ENCODE results near the gene ADAMTS18.

DNA sequence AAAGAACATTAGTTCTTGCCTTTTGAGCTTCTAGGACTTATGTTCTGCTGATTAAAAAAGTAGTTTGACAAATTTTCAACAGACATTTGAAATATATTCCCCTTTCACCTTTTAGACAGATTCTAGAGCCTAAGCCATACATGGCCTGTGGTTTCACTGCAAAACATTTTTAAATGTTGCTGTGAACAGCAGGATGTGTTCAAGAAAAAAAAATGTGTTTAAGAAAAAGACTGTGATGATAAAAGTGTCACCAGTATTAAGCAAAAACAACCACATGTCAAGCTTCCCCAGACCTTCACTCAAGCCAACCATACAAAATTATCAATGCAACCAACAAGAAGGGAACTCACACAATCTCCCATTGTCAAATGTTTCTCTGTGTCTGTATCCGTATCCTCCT lies 132.2 kb downstream of the ADAMTS18 start:
- TF ChIP-seq, protein P1, sequence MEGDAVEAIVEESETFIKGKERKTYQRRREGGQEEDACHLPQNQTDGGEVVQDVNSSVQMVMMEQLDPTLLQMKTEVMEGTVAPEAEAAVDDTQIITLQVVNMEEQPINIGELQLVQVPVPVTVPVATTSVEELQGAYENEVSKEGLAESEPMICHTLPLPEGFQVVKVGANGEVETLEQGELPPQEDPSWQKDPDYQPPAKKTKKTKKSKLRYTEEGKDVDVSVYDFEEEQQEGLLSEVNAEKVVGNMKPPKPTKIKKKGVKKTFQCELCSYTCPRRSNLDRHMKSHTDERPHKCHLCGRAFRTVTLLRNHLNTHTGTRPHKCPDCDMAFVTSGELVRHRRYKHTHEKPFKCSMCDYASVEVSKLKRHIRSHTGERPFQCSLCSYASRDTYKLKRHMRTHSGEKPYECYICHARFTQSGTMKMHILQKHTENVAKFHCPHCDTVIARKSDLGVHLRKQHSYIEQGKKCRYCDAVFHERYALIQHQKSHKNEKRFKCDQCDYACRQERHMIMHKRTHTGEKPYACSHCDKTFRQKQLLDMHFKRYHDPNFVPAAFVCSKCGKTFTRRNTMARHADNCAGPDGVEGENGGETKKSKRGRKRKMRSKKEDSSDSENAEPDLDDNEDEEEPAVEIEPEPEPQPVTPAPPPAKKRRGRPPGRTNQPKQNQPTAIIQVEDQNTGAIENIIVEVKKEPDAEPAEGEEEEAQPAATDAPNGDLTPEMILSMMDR (conservative IDR thresholded peaks at IDR 0.05; ENCODE audit: low read length): no peak
- no peak for TF ChIP-seq EZH2phosphoT487 (IDR thresholded peaks at IDR 0.05; ENCODE audit: borderline replicate concordance)
